Putamen (tissue), 1 donor: Measurements from ENCODE around the gene ZNF469.

ENCODE experiments used
- DNase-seq: peaks from one replicate; pipeline ENCODE4 v3.0.0-alpha.2; 2016; ENCODE audit warnings: low spot score

The ZNF469 gene

DNA sequence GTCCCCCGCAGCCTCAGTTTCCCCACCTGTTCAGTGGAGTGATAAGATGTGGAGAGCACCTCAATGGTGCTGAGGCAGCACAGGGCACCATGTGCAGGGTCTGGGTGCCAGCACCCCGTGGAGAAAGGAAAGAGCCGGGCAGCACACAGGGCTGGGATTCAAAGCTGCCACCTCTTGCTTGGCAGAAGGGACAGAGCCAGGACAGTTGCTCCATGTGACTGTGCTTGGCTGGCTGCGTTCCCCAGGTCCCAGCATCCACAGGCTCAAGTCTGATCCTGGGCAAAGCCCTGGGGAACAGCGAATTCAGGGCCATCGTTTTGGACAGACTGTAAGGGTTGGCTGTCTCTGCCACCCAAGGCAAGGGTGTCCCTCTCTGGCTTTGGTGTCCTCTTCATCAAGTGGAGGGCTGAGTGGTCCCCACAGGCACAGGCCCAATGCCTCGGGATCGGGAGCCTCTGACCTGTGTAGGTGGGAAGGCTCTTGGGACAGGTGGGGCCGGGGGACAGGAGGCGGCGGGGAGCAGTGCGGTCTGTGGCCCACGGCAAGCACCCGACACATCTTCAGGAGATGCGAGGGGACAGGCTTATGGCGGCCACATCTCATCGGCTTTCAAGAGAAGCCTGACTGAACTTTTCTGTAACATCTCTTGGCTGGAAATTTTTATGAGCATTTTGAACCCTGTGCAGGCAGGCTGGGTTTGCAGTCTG is 8.5 kb downstream of the ZNF469 start:
- DNase-seq, result no peak

DNA sequence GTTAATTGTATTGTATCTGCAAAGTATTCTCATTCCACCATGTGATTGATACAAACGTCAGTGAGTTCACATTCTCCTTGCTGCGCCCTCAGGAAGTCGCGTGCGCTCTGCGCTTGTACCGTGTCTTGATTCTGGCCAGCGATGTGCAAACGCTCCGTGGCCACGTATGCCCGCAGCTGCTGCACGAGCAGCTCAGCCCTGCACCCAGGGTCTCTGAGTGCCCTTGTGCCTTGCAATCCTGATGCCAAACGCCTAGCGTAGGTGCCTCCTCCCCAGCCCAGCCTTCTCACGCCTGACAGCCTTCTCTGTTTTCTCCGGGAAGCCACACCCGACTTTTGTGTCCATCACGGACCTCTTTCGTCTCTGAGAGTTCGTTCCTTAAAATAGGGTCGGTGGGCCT is 9.4 kb downstream of the ZNF469 start:
- DNase-seq, result no peak

DNA sequence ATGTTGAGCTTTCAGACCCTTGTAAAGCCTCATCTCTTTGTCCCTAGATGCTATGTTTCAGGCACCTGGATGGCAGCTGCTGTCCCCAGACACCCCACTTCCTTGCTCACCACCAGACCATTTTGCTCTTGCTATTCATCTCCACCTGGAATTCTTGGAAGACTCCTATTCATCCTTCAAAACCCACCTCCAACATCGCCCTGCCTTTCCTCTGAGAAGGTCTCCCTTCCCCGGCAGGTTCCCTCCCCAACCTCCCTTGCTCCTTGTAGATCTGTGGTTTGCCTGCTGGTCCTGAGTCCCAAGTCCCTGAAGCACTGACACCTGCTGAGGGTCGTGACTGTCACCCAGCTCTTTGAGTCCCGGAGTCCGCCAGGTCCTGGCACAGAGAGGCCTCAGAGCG is 9.9 kb downstream of the ZNF469 start:
- no peak for DNase-seq

DNA sequence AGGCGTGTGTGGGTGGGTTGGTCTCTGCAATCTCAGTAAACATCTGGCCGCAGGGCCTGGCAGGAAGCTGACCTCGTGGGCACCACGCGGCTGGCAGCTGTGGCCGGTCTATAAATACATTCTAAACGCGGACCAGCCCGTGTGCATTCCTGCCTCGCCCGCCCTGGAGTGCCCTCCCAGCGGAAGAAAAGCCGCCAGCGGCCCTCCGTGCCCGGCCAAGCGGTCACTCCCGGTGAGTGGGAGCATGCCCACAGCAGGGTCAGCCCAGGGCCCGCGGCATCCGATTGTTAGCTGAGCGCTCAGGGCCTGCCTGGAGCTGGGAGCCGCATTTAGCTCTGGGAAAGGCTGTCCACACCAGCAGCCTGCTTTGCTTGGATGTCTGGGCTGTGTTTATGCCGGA is 10.3 kb downstream of the ZNF469 start:
- DNase-seq, result no peak

DNA sequence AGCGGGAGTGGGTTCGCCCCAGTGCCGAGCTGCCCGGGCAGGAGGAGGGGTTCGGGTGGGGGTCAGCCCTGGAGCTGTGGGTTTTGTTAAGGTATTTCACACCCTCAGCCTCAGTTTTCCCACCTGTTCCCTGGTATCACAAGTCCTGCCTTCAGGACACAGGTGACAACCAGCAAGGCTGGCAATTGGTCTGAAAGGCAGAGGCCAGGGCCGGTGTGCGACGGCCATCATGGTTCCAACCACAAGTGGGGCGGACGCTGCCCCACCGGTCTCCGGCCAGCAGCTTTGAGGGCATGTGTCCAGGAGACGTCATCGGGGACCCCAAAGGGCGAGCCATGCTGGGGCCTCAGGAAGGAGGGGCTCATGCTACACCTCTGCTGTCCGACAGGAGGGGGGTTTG is 10.8 kb downstream of the ZNF469 start:
- no peak for DNase-seq

DNA sequence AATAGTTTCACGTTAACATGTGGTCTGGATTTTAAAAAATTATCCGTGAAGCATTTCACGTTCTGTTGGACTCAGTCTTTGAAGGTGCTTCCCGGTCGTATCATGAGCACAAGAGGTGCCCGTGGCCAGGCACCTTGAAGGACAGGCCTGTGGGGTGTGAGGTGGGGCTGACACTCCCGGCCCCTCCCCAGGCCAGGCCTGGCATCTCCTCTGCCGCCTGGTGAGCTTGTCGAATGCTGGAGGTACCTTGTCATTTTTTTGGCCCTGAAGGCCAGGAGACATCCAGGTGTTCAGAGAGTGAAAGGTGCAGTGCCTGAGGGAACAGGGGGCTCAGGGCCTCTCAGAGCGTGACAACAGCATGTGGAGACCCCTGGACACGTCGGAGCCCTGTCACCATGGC is 11.7 kb downstream of the ZNF469 start:
- no peak for DNase-seq

DNA sequence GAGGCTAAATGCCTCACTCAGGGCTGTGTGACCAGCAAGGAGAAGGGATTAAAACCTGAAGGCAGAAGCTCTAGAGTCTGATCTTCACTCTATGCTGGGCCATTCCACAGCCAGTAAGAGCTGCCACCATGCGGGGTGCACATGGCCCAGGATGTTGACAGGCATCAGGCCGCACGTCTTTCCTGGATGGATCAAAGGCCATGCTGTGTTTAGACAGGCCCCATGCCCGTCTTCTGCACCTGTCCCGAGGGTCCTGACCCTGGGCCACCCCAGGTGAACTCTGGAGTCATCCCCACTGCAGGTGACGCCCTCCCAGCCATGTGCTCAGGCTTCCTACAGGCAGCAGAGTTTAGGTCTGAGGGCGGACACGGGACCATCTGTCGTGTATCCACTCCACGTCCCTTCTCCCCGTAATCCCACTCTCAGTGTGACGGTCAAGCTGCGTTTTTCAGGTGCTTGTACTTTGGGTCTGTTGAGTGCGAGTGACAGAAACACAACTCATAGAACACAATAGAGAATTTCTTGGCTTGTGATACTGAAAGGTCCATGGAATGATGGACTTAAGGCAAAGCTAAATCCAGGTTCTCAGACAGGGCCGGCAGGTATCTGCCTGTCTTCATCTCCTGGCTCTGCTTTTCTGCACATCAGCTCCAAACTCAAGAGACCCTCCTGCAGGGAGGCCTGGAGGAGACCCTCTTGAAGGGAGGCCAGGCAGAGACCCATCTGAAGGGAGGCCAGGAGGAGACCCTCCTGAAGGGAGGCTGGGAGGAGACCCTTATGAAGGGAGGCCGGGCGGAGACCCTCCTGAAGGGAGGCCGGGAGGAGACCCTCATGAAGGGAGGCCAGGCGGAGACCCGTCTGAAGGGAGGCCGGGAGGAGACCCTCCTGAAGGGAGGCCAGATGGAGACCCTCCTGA is 13.2 kb downstream of the ZNF469 start:
- DNase-seq, result no peak

DNA sequence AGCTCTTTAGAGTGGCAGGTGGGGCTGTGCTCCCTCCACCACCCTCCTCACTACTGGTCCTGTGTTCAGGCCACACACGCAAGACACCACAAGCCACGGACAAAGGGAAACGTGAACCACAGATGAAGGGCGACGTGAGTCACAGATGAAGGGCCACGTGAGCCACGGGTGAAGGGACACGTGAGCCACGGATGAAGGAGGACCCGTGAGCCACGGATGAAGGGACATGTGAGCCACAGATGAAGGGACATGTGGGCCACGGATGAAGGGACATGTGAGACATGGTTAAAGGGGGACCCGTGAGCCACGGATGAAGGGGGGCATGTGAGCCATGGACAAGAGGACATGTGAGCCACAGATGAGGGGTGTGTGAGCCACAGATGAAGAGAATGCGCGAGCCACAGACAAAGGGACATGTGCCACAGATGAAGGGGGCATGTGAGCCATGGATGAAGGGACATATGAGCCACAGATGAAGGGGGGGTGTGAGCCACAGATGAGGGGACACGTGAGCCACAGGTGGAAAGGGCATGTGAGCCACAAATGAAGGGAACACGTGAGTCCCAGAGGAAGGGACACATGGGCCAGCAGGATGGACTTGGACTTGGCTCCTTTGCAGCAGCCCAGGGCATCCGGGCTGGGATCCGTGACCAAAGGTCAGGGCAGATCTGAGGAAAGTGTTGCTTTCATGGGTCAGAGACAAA is 15.6 kb downstream of the ZNF469 start:
- no peak for DNase-seq

DNA sequence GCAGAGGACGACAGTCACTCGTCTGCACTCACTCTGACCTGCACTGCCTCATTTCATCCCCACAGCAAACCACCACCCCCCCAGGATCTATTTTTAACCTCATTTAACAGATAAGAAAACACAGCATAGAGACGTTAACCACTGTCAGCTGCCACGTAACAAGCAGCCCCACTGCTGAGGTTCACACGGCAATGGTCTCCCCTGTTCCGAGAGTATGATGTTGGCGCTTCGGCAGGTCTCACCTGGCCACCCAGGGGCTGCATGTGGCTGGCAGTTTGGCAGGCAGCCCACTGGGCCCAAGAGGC is 16.1 kb downstream of the ZNF469 start:
- no peak for DNase-seq

DNA sequence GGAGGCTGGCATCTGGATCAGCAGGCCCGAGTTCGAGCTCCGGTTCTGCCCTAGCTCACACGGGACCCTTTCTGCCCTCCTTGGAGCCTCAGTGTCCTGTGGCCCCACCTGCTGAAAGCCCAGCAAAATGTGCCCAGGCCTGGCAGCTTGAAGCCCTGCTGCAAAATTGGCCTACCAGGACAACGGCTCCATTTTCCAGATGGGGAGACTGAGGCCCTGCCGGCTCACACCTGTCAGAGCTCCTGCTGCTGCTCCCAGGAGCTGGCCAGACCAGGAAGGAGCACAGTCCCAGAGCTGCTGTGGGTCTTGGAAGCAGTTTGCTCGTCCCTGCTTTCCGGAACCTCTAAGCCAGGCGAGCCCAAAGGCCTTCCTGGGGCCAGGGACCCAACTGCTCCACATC is 17.4 kb downstream of the ZNF469 start:
- DNase-seq, result no peak

DNA sequence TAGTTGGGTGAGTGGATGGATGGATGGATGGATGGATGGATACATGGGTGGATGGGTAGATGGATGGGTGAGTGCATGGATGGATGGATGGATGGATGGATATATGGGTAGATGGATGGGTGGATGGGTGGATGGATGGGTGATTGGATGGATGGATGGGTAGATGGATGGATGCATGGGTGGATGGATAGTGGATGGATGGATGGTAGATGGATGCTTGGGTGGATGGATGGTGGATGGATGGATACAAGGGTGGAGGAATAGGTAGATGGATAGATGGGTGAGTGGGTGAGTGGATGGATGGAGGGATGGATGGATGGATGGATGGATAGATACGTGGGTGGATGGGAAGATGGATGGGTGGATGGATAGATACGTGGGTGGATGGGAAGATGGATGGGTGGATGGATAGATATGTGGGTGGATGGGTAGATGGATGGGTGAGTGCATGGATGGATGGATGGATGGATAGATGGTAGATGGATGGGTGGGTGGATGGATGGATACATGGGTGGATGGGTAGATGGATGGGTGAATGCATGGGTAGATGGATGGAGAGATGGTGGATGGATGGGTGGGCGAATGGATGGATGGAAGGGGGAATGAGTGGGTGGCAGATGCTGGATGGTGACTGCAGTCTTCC is 19.0 kb downstream of the ZNF469 start:
- no peak for DNase-seq

DNA sequence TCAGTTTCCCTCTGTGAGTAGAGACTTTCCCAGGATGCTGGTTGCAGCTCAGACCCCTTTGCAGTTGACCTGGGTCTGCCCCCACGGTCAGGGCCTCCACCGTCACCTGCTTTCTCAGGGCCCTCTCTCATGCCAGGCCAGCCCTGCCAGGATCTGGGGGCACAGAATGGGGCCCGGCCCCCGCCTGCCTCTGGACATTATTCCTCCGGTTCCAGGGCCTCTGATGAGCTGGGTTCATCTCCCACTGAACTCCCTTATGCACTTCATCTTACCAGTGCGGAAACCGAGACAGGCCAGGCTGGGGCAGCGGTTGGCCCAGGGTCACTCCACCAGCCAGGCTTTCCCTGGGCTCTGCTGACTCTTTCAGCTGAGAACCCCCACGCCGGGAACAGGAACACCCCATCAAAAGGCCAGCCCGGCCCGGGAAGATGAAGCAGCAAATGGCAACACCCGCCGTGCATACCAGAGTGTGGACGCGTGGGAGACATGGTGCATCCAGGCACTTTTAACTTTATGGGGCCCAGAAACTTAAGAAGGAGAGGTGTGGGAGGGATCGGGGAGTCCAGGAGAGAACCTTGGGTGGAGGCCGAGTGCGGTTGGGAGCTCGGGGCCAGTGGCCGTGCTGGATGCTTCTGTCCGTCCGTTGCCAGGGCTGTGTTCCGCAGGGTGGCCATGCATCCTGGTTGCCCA is 19.9 kb downstream of the ZNF469 start:
- no peak for DNase-seq

DNA sequence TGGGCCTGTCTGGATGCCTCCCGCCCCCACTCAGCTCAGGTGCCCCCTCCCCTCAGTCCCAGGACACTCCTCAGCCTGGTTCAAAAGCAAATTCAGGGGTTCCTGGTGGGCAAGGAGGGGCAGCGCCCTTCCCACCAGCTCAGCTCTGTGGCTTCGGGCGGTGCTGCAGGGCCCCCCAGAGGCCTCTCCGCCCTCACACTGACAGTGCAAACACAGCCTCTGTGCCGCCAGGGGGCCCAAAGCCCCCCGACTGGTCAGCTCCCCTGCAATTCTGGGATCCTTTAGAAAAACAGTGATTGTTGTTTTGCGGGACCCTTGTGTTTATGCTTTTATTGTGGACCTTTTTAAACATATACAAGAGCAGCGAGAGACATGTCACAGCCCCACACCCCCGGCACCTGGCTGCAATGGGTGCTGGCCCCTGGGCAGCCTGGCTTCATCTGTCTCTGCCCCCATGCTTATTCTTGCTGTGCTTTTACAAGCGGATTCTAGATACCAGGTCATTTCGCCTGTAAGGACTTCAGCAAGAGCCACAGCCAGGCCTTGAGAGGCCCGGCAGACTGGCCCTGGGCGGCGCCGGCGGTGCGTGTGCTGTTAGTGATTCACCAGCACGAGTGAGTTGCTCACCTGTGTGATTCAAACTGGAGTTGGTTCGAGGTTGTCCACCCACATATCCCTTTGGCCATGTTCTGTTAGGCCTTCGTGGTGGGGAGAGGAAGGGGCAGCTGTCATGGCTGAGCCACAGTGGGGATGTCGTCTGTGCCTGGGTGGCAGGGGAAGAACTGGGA is 21.2 kb downstream of the ZNF469 start:
- DNase-seq, result no peak

DNA sequence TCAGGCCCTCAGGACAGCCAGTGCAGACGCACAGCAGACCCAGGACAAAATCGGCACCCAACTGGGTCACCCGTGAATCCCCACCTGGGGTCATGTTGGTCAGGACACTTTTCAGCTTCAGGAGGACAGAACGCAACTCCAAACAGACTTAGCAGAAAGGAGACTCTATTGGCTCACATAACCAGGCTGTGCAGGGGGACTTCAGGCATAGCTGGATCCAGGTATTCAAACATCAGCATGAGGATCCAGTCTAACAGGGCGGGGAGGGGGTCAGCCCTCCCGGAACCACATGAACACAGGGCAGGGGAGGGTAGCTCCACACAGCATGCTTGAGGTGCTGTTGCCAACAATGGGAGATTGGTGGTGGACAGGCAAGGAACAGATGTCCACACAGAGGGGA is 22.0 kb downstream of the ZNF469 start:
- no peak for DNase-seq

DNA sequence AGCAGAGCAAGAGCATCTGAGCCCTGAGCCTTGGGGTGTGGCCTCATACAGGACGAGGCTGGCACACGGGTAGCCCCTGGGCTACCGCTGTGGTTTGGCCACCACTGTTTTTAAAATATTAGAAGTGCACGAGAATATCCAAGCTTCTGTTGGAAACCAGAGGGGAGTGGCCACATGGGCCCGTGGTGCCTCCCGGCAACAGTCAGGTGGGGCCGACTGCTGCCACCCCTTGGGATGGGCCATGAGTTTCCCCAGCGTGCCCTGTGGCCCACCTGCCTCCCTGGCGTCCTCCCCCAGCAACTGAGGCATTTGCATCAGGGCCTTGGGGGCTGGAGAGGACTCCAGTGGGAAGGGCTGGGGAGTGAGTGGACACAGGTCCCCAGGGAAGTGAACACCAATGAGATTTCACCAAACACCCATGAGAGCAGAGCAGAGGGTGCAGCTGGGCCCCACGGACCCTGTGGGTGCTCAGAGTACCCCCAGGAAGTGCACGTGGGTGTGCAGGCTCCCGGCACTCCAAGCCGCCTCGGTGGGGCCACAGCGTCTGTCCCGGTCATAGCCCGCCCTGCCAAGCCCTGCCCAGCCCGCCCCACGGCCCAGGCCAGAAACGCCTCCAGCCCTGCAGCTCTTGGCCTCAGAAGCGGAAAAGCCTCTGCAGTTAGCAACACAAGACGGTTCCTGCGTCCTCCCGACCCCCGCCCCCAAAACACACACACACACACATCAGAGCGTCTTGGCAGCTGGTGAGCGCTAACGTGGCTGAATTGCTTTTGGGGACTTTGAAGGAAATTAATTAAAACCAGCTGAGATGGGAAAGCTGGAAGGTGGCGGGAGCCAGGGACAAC is 22.7 kb downstream of the ZNF469 start:
- no peak for DNase-seq

DNA sequence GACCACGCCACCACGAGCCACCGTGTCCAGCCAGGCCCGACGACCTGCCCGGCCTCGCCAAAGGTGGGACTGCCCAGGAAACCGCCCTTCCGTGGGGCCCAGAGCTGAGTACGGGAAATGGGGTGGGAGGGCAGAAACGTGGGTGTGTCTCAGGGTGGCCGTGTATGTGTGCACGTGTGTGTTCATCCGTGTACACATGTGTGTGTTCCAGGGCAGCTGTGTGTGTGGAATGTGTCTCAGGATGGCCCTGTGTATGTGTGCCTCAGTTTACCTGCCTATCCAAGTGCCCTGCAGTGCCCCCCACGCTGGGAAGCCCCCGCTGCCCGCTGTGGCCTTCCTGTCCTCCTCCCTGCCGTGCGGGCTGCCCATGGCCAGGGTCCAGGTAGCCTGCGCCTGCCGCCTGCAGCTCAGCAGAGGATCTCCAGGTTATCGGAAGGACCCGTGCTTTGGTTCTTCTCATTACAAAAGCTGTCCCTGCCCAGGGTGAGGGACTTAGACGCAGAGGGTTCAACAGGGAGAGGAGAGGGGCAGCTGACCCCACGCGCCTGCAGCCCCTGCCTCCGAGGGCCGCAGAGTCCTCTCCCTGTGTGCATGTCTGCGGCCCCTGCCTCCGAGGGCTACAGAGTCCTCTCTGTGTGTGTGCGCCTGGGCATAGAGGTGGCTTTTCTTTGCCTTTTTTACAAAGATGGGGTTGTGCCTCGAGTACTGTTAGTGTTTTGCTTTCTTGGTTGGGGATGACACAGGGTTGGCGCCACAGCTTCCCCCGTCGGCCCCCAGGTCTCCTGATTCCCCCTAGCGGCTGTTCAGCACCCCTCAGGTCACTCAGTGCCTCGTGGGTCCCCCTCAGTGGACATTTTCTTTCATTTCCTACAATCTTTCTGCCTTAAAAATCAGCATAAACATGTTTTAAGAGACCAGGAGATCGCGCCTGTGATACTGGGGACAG is 23.6 kb downstream of the ZNF469 start:
- DNase-seq, result no peak

DNA sequence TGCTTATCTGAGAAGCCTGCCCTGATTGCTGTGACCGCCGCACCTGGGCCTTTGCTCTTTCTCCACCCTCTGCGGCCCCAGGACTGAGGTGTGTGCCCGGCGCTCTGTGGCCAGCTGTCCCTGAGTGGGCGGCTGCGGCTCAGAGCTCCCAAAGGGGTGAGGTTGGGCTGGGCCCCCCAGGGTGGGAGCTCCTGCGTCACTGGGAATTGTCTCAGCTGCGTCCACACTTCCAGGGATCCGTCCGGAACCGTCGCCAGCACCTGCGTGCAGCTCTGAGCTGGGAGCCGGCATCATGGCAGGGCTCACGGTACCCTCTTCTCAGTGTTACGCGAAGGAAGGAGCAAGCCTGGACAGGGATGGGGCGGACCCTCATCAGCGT is 24.3 kb downstream of the ZNF469 start:
- no peak for DNase-seq

DNA sequence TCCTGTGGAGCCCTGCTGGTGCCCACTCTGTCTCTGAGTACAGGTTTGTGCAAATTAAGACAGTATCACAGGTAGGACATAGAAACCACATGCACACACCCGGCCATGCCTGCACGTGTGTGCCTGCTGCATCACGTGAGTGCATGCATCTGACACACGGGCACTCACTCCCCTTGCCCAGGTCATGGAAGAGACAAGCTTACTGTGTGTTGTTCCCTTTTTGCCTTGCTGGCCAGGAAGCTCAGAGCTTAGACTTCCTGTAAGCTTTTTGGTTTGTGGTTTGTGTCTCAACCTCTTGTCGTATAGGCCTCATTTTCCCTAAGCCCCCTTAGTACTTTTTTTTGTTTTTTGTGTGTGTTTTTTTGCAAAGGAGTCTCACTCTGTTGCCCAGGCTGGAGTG is 25.0 kb downstream of the ZNF469 start:
- no peak for DNase-seq

DNA sequence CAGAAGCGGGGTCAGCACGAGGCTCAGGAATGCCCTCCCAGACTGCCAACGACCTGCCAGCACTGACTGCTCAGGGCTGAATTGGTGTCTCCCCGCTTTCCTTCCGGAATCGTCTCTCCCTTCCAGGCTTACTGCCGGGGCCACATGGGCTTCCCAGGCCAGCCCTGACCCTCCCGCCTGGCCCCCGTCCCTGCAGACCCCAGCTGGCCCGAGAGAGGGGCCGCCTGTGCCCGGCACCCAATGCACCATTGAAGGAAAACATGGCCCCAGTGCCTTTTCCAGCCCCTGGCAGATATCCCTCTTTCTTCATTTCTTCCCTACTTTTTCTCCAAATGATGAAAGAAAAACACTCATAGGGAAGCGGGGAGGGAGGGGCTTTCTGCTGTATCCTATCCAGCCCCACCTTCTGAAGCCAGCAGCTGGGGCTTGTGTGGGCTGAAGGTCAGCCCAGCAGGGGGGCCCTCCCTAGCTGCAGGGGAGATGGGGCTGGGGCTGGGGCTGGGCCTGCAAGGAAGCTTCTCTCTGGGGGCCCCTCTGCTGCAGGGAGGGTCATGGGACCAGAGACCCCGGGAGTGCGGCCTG is 25.9 kb downstream of the ZNF469 start:
- no peak for DNase-seq
